Neural crest cell (in vitro differentiated cells): ENCODE results near the gene ATP5F1E. TPM values are rescaled to one million over a fixed set of nuclear protein-coding genes. Genes with fewer than 3 reads are reported as not detected.

Experiments used
- DNase-seq: peaks from one replicate; pipeline ENCODE4 v3.0.0; 2021; ENCODE audit warnings: low read depth, mixed read lengths, low spot score
- H3K27ac Mint-ChIP-seq: one replicate; pipeline ENCODE4 v1.8.0; 2021; ENCODE audit warnings: mild to moderate bottlenecking, mixed read lengths; ENCODE audit not compliant: unreplicated experiment
- H3K27me3 Mint-ChIP-seq: 2 replicates; pipeline ENCODE4 v1.8.0; 2021; ENCODE audit warnings: low read depth, mild to moderate bottlenecking, mixed read lengths
- H3K36me3 Mint-ChIP-seq: 2 replicates; pipeline ENCODE4 v1.8.0; 2021; ENCODE audit warnings: low read depth, mild to moderate bottlenecking, mixed read lengths
- H3K4me1 Mint-ChIP-seq: 2 replicates; pipeline ENCODE4 v1.8.0; 2021; ENCODE audit warnings: mixed read lengths
- H3K4me3 Mint-ChIP-seq: one replicate; pipeline ENCODE4 v1.8.0; 2021; ENCODE audit warnings: mild to moderate bottlenecking, mixed read lengths
- H3K9me3 Mint-ChIP-seq: 2 replicates; pipeline ENCODE4 v1.8.0; 2021; ENCODE audit warnings: mixed read lengths
- CTCF ChIP-seq: fragments of 200-600 bp; sonication (generic); conservative IDR thresholded peaks from 2 replicates; pipeline ENCODE4 v1.5.0; 2021; ENCODE audit warnings: antibody characterized with exemption, mild to moderate bottlenecking
- total RNA-seq: library from RNA; stranded (reverse); gene quantifications from 2 replicates; pipeline ENCODE4 v1.2.1, GENCODE V29; 2021

ATP5F1E gene
- total RNA-seq, 1 donor from 2014 or later = 66.0 TPM

GRCh38 chr20:59022754-59023153 is 9.4 kb downstream of the ATP5F1E start:
- Mint-ChIP-seq H3K36me3 (peaks cover 9% of the 10 kb centered on the region), H3K9me3 (no peaks in the 10 kb centered on the region), H3K27me3 (no peaks in the 10 kb centered on the region), H3K4me1 (peaks cover 36% of the 10 kb centered on the region), H3K27ac (no peak overlapping the region), H3K4me3 (peak overlapping the region; percentile 6)
- DNase-seq = no peak
- TF ChIP-seq CTCF = no peak

- H3K4me3 Mint-ChIP-seq = no peak overlapping the region
- no peak for DNase-seq
- no peaks in the 10 kb centered on the region for H3K27me3 Mint-ChIP-seq
- H3K4me1 Mint-ChIP-seq = peaks cover 32% of the 10 kb centered on the region
- no peaks in the 10 kb centered on the region for H3K9me3 Mint-ChIP-seq
- H3K36me3 Mint-ChIP-seq = peaks cover 9% of the 10 kb centered on the region
- TF ChIP-seq CTCF = no peak
- H3K27ac Mint-ChIP-seq = no peak overlapping the region
These were observed 11.1 kb downstream of the ATP5F1E start for GRCh38 chr20:59020938-59021551.

GRCh38 chr20:59019217-59019616 is 12.9 kb downstream of the ATP5F1E start, which contains the start of gene TUBB1:
Gene TUBB1 (plus strand): TSS chr20:59019429. CDS start chr20:59019523, 94 bp downstream.
- Mint-ChIP-seq H3K27me3 (no peaks in the 10 kb centered on the region), H3K36me3 (peaks cover 4% of the 10 kb centered on the region), H3K4me3 (peak within 1 kb of the TSS; percentile 38), H3K27ac (peak within 1 kb of the TSS; percentile 19), H3K4me1 (peaks cover 26% of the 10 kb centered on the region), H3K9me3 (no peaks in the 10 kb centered on the region)
- no peak for TF ChIP-seq CTCF
- DNase-seq = no peak

GRCh38 chr20:59018817-59019216 is 13.3 kb downstream of the ATP5F1E start:
- peaks cover 26% of the 10 kb centered on the region for H3K4me1 Mint-ChIP-seq
- H3K27ac Mint-ChIP-seq = no peak overlapping the region
- DNase-seq = no peak
- peaks cover 4% of the 10 kb centered on the region for H3K36me3 Mint-ChIP-seq
- no peaks in the 10 kb centered on the region for H3K9me3 Mint-ChIP-seq
- TF ChIP-seq CTCF = no peak
- H3K27me3 Mint-ChIP-seq = no peaks in the 10 kb centered on the region
- H3K4me3 Mint-ChIP-seq = peak overlapping the region; percentile 38

- no peak overlapping the region for H3K27ac Mint-ChIP-seq
- no peak for TF ChIP-seq CTCF
- H3K36me3 Mint-ChIP-seq = peaks cover under 1% of the 10 kb centered on the region
- no peaks in the 10 kb centered on the region for H3K9me3 Mint-ChIP-seq
- no peak for DNase-seq
- H3K4me3 Mint-ChIP-seq = no peak overlapping the region
- peaks cover 26% of the 10 kb centered on the region for H3K4me1 Mint-ChIP-seq
- no peaks in the 10 kb centered on the region for H3K27me3 Mint-ChIP-seq
These were observed 14.5 kb downstream of the ATP5F1E start for GRCh38 chr20:59017493-59018231.
